ENCODE data around the gene ME3. TPM values are rescaled to one million over a fixed set of nuclear protein-coding genes. Genes with fewer than 3 reads are reported as not detected.

Gene ME3
- total RNA-seq, 1 donor from 2014 or later: 49.6 TPM

DNA sequence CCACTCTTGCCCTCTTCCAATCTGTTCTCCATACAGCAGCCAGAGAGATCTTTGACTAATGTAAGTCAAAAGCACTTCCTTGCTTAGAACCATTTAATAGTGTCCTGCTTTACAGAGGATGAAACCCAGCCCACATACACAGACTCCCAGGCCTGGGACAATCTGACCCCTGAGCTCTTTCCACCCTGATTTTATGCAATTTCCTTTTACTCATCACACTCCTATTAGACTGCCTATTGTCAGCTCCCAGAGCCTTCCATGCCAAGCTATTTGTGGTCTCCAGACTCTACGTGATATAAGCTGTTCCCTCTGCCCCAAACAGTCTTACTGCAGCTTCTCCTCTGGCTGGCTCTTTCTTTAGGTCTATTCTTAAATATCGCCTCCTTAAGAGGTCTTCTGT is 28.1 kb downstream of the ME3 start:
- Mint-ChIP-seq H3K9me3 (peaks cover 19% of the 10 kb centered on the region), H3K4me3 (no peak overlapping the region), H3K36me3 (no peaks in the 10 kb centered on the region), H3K27me3 (ENCODE audit: insufficient read depth, low read depth) (no peaks in the 10 kb centered on the region), H3K4me1 (no peaks in the 10 kb centered on the region), H3K27ac (peak overlapping the region; percentile 2)
- Histone ChIP-seq H3K79me2 (ENCODE audit: low read depth) (peaks cover 21% of the 10 kb centered on the region), H3K27me3 (no peaks in the 10 kb centered on the region), H3K4me1 (no peaks in the 10 kb centered on the region), H4K20me1 (ENCODE audit: low read depth) (no peaks in the 10 kb centered on the region), H3K4me2 (no peak overlapping the region), H3K27ac (no peak overlapping the region), H3F3A (ENCODE audit: low read depth) (no peaks in the 10 kb centered on the region), H3K9ac (no peak overlapping the region), H3K9me3 (ENCODE audit: low read depth) (peaks cover 6% of the 10 kb centered on the region), H2AFZ (replicated peaks) (no peak overlapping the region), H3K4me3 (no peak overlapping the region), H3K36me3 (no peaks in the 10 kb centered on the region)
- no peak for DNase-seq (ENCODE audit: low spot score)
- TF ChIP-seq EZH2 (IDR thresholded peaks at IDR 0.05) (no peak), EZH2phosphoT487 (IDR thresholded peaks at IDR 0.05) (no peak)
- TF ChIP-seq, protein P1, sequence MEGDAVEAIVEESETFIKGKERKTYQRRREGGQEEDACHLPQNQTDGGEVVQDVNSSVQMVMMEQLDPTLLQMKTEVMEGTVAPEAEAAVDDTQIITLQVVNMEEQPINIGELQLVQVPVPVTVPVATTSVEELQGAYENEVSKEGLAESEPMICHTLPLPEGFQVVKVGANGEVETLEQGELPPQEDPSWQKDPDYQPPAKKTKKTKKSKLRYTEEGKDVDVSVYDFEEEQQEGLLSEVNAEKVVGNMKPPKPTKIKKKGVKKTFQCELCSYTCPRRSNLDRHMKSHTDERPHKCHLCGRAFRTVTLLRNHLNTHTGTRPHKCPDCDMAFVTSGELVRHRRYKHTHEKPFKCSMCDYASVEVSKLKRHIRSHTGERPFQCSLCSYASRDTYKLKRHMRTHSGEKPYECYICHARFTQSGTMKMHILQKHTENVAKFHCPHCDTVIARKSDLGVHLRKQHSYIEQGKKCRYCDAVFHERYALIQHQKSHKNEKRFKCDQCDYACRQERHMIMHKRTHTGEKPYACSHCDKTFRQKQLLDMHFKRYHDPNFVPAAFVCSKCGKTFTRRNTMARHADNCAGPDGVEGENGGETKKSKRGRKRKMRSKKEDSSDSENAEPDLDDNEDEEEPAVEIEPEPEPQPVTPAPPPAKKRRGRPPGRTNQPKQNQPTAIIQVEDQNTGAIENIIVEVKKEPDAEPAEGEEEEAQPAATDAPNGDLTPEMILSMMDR (IDR thresholded peaks at IDR 0.05): no peak

DNA sequence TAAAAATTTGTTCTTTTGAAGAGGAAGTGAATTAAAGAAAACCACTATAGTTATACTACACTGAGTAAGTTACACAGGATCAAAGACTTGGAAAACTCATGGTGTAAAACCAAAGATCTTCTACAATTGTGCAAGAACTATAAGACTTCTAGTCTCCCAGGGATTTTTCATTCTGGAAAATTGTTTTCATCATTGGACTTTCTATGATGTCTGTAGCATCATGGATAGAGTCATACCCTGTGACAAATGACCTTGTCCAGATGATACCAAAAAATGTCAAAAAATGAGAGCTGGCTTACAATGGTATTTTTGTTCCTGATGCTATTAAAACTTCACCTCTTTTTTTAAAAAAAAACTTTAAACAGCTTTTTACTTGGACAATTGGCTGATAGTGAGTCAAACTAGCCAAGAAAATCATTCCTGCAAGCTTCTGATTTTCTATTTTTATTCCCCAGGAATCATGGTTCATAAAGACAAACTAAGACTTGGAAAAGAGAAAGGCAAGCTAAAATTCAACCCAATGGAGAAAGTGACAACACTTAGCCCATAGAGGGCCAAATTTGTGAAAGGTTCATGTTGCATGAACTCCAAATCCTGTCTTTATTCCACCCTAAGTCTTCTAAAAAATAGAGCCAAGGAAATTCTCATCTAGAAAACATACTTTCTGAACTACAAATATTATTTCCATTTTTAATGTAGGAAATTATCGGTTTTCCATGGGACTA is 30.7 kb downstream of the ME3 start:
- H3F3A ChIP-seq (ENCODE audit: low read depth): no peaks in the 10 kb centered on the region
- H3K4me1 Mint-ChIP-seq: no peaks in the 10 kb centered on the region
- no peaks in the 10 kb centered on the region for H4K20me1 ChIP-seq (ENCODE audit: low read depth)
- peaks cover 9% of the 10 kb centered on the region for H3K9me3 Mint-ChIP-seq
- H3K36me3 Mint-ChIP-seq: no peaks in the 10 kb centered on the region
- no peak overlapping the region for H3K9ac ChIP-seq
- H3K4me3 ChIP-seq: no peak overlapping the region
- H3K36me3 ChIP-seq: no peaks in the 10 kb centered on the region
- H3K27me3 Mint-ChIP-seq (ENCODE audit: insufficient read depth, low read depth): no peaks in the 10 kb centered on the region
- no peaks in the 10 kb centered on the region for H3K27me3 ChIP-seq
- H3K9me3 ChIP-seq (ENCODE audit: low read depth): no peaks in the 10 kb centered on the region
- no peak overlapping the region for H3K4me2 ChIP-seq
- H3K27ac Mint-ChIP-seq: no peak overlapping the region
- H3K79me2 ChIP-seq (ENCODE audit: low read depth): peaks cover 3% of the 10 kb centered on the region
- H3K4me3 Mint-ChIP-seq: no peak overlapping the region
- no peak overlapping the region for H2AFZ ChIP-seq (replicated peaks)
- DNase-seq (ENCODE audit: low spot score): no peak
- TF ChIP-seq EZH2phosphoT487 (IDR thresholded peaks at IDR 0.05) (no peak), EZH2 (IDR thresholded peaks at IDR 0.05) (no peak)
- TF ChIP-seq, protein P1 (IDR thresholded peaks at IDR 0.05): no peak
- H3K27ac ChIP-seq: no peak overlapping the region
- H3K4me1 ChIP-seq: peaks cover 7% of the 10 kb centered on the region

GRCh38 chr11:86639137-86639536 is 33.3 kb downstream of the ME3 start:
- Mint-ChIP-seq H3K36me3 (no peaks in the 10 kb centered on the region), H3K4me1 (no peaks in the 10 kb centered on the region), H3K27ac (no peak overlapping the region), H3K27me3 (ENCODE audit: insufficient read depth, low read depth) (no peaks in the 10 kb centered on the region), H3K4me3 (no peak overlapping the region), H3K9me3 (no peaks in the 10 kb centered on the region)
- H3K4me1 ChIP-seq: peaks cover 14% of the 10 kb centered on the region
- H3K27me3 ChIP-seq: no peaks in the 10 kb centered on the region
- no peaks in the 10 kb centered on the region for H3K36me3 ChIP-seq
- H3K79me2 ChIP-seq (ENCODE audit: low read depth): no peaks in the 10 kb centered on the region
- no peak overlapping the region for H3K4me3 ChIP-seq
- H2AFZ ChIP-seq (replicated peaks): no peak overlapping the region
- no peak for TF ChIP-seq EZH2phosphoT487 (IDR thresholded peaks at IDR 0.05)
- TF ChIP-seq, protein P1 (IDR thresholded peaks at IDR 0.05): no peak
- no peak for TF ChIP-seq EZH2 (IDR thresholded peaks at IDR 0.05)
- H3K27ac ChIP-seq: no peak overlapping the region
- no peaks in the 10 kb centered on the region for H4K20me1 ChIP-seq (ENCODE audit: low read depth)
- H3K9me3 ChIP-seq (ENCODE audit: low read depth): no peaks in the 10 kb centered on the region
- H3F3A ChIP-seq (ENCODE audit: low read depth): no peaks in the 10 kb centered on the region
- no peak for DNase-seq (ENCODE audit: low spot score)
- no peak overlapping the region for H3K9ac ChIP-seq
- H3K4me2 ChIP-seq: no peak overlapping the region

All from neural progenitor cell (in vitro differentiated cells).